ENCODE measurements around the gene ITGB3BP. TPM values are rescaled to one million over a fixed set of nuclear protein-coding genes. Genes with fewer than 3 reads are reported as not detected.

The ITGB3BP gene
- total and polyA plus RNA-seq, 5 donors from 2014 or later = 11.3 to 29.9 (median 23.3) TPM

DNA sequence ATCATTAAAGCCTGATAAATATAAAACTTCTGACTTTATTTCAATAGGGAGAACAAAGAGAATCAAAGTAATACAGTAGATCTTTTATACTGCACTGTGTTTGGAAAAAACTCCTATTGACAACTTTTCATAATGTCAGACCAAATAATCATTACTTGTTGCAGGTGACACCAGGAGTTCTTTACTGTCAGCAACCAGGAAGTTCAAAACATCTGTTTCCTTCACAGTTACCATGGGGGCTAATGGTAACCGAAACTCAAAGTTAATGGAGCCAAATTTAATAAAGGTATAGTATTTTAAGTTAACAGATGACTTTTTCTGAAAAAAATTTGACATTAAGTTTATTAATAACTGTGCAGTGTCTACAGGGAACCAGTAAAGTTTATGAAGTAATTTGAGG, 10.9 kb upstream of the ITGB3BP start:
- DNase-seq (no peak), ATAC-seq (ENCODE audit: low read depth in 2 of 2) (no peak)
- no peak overlapping the region for H3K27ac ChIP-seq (ENCODE audit: insufficient read depth, low read length, poor library complexity, severe bottlenecking)
- no peaks in the 10 kb centered on the region for H3K27me3 ChIP-seq (ENCODE audit: control insufficient read depth, insufficient read depth, low read length)
- no peak overlapping the region for H3K4me3 Mint-ChIP-seq
- H3K9me3 ChIP-seq (ENCODE audit: control insufficient read depth in 2 of 2, low read length in 2 of 2) = no peaks in the 10 kb centered on the region
- H3K27ac Mint-ChIP-seq = no peak overlapping the region
- H3K4me1 ChIP-seq (ENCODE audit: control insufficient read depth, insufficient read depth, low read length, poor library complexity, severe bottlenecking) = no peaks in the 10 kb centered on the region
- H3K4me3 ChIP-seq (ENCODE audit: low read depth, low read length) = no peak overlapping the region
- H3K36me3 ChIP-seq (ENCODE audit: control insufficient read depth, insufficient read depth, low read length) = peaks cover 15% of the 10 kb centered on the region
- peaks cover 0 to 7% (median 4%) of the 10 kb centered on the region in 4 donors for H3K4me1 Mint-ChIP-seq
- H3K9me3 Mint-ChIP-seq = no peaks in the 10 kb centered on the region
- H3K36me3 Mint-ChIP-seq = peaks cover 16% of the 10 kb centered on the region
- H3K27me3 Mint-ChIP-seq = no peaks in the 10 kb centered on the region

DNA sequence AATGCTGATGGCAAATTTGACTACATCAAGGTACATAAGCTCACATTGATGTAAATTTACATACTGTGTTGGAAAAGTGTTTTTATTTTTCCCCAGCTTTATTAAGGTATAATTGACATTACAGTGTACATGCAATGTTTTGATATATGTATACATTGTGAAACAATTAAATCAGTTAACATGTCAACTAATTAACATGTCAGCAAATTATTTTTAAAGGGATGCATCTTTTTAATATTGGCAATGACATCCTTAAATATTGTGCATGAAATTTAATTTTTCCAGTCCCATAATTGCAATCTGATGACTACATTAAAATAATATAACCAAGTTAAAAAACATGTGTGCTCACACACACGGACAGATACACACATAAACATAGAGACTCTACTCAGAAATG, 9.7 kb upstream of the ITGB3BP start:
- no peak for ATAC-seq (ENCODE audit: low read depth in 2 of 2)
- H3K27me3 Mint-ChIP-seq = no peaks in the 10 kb centered on the region
- Histone ChIP-seq H3K36me3 (ENCODE audit: control insufficient read depth, insufficient read depth, low read length) (peaks cover 19% of the 10 kb centered on the region), H3K4me1 (ENCODE audit: control insufficient read depth, insufficient read depth, low read length, poor library complexity, severe bottlenecking) (no peaks in the 10 kb centered on the region), H3K9me3 (ENCODE audit: control insufficient read depth in 2 of 2, low read length in 2 of 2) (no peaks in the 10 kb centered on the region), H3K4me3 (ENCODE audit: low read depth, low read length) (no peak overlapping the region), H3K27ac (ENCODE audit: insufficient read depth, low read length, poor library complexity, severe bottlenecking) (no peak overlapping the region), H3K27me3 (ENCODE audit: control insufficient read depth, insufficient read depth, low read length) (no peaks in the 10 kb centered on the region)
- H3K9me3 Mint-ChIP-seq = no peaks in the 10 kb centered on the region
- no peak for DNase-seq
- no peak overlapping the region for H3K4me3 Mint-ChIP-seq
- H3K36me3 Mint-ChIP-seq = peaks cover 22% of the 10 kb centered on the region
- no peak overlapping the region for H3K27ac Mint-ChIP-seq
- peaks cover 0 to 7% (median 5%) of the 10 kb centered on the region in 4 donors for H3K4me1 Mint-ChIP-seq

DNA sequence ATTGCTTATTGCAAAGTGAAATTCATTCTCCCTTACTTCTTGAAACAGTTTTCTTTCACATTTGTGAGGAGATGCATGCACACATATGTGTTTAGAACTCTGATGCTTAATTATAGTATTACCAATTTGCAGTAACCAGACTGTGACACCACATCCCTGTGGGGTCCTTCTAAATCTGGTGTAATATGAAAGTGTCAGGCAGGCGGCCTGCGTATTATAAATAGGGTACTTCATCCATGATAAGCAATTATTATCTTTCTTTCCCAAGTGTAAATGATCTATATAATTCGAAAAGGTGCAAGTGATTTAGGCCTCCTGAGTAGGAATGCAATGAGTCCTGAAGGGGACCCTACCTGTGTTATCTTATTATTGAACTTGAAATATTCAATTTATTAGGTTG, 1.2 kb upstream of the ITGB3BP start:
- H3K4me3 ChIP-seq (ENCODE audit: low read depth, low read length) = peak overlapping the region; percentile 97
- peaks cover 10% of the 10 kb centered on the region for H3K36me3 ChIP-seq (ENCODE audit: control insufficient read depth, insufficient read depth, low read length)
- H3K9me3 ChIP-seq (ENCODE audit: control insufficient read depth in 2 of 2, low read length in 2 of 2) = no peaks in the 10 kb centered on the region
- H3K27ac ChIP-seq (ENCODE audit: insufficient read depth, low read length, poor library complexity, severe bottlenecking) = peak overlapping the region; percentile 82
- H3K4me1 ChIP-seq (ENCODE audit: control insufficient read depth, insufficient read depth, low read length, poor library complexity, severe bottlenecking) = peaks cover 17% of the 10 kb centered on the region
- ATAC-seq (ENCODE audit: low read depth in 2 of 2) = no peak
- Mint-ChIP-seq H3K9me3 (no peaks in the 10 kb centered on the region), H3K36me3 (peaks cover 6% of the 10 kb centered on the region), H3K27ac (peak overlapping the region in 2 of 3 donors; percentile 61 to 96), H3K4me3 (peak overlapping the region; percentile 91 to 99 (median 94)), H3K27me3 (no peaks in the 10 kb centered on the region), H3K4me1 (peaks cover 26 to 38% (median 34%) of the 10 kb centered on the region in 4 donors)
- DNase-seq = no peak
- H3K27me3 ChIP-seq (ENCODE audit: control insufficient read depth, insufficient read depth, low read length) = no peaks in the 10 kb centered on the region

DNA sequence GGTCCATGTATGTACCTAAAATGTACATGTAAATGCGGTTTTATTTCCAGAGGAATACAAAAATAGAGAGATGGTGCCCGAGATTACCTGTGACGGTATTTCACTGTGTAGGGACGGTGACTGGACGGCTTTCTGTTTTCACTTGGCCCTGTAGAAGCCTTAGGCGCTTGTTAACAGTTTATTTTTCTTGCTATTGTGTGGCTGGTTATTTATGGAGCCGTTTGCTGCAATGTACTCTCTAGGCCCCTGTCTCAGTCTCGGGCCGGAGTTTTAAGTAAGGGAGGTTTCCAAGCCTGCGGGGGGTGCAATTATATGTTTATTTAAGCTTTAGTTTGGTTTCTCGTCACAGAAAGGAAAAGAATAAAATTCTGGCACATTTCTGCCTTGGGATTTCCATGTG, 713 bp upstream of the ITGB3BP start:
- H3K4me1 ChIP-seq (ENCODE audit: control insufficient read depth, insufficient read depth, low read length, poor library complexity, severe bottlenecking) = peaks cover 17% of the 10 kb centered on the region
- H3K9me3 ChIP-seq (ENCODE audit: control insufficient read depth in 2 of 2, low read length in 2 of 2) = no peaks in the 10 kb centered on the region
- DNase-seq (no peak), ATAC-seq (ENCODE audit: low read depth in 2 of 2) (peak; percentile 6 to 11)
- Mint-ChIP-seq H3K9me3 (no peaks in the 10 kb centered on the region), H3K27me3 (no peaks in the 10 kb centered on the region), H3K36me3 (peaks cover 6% of the 10 kb centered on the region), H3K4me1 (peaks cover 26 to 38% (median 34%) of the 10 kb centered on the region in 4 donors), H3K4me3 (peak overlapping the region; percentile 91 to 99 (median 94)), H3K27ac (peak overlapping the region; percentile 84 to 97 (median 96))
- H3K27me3 ChIP-seq (ENCODE audit: control insufficient read depth, insufficient read depth, low read length) = no peaks in the 10 kb centered on the region
- H3K4me3 ChIP-seq (ENCODE audit: low read depth, low read length) = peak overlapping the region; percentile 97
- peaks cover 10% of the 10 kb centered on the region for H3K36me3 ChIP-seq (ENCODE audit: control insufficient read depth, insufficient read depth, low read length)
- H3K27ac ChIP-seq (ENCODE audit: insufficient read depth, low read length, poor library complexity, severe bottlenecking) = peak overlapping the region; percentile 82

DNA sequence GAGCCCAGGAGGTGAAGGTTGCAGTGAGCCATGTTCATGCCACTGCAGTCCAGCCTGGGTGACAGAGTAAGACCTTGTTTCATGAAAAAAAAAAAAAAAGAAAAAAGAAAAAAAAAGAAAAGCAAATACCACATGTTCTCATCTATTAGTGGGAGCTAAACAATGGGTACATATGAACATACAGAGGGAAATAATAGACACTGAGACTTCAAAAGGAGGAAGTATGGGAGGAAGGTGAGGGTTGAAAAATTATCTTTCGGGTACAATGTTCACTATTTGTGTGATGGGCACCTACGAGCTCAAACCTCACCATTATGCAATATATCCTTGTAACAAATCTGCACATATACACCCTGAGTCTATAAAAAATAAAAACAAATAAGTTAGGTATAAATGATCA, 6.4 kb downstream of the ITGB3BP start:
- Histone ChIP-seq H3K4me1 (ENCODE audit: control insufficient read depth, insufficient read depth, low read length, poor library complexity, severe bottlenecking) (no peaks in the 10 kb centered on the region), H3K27me3 (ENCODE audit: control insufficient read depth, insufficient read depth, low read length) (no peaks in the 10 kb centered on the region), H3K36me3 (ENCODE audit: control insufficient read depth, insufficient read depth, low read length) (no peaks in the 10 kb centered on the region), H3K27ac (ENCODE audit: insufficient read depth, low read length, poor library complexity, severe bottlenecking) (no peak overlapping the region), H3K4me3 (ENCODE audit: low read depth, low read length) (no peak overlapping the region), H3K9me3 (ENCODE audit: control insufficient read depth in 2 of 2, low read length in 2 of 2) (no peaks in the 10 kb centered on the region)
- no peak overlapping the region for H3K4me3 Mint-ChIP-seq
- H3K9me3 Mint-ChIP-seq = no peaks in the 10 kb centered on the region
- no peaks in the 10 kb centered on the region for H3K27me3 Mint-ChIP-seq
- peaks cover 2% of the 10 kb centered on the region for H3K36me3 Mint-ChIP-seq
- H3K4me1 Mint-ChIP-seq = peaks cover 11 to 18% (median 13%) of the 10 kb centered on the region in 4 donors
- no peak for DNase-seq
- H3K27ac Mint-ChIP-seq = no peak overlapping the region
- ATAC-seq (ENCODE audit: low read depth in 2 of 2) = no peak

DNA sequence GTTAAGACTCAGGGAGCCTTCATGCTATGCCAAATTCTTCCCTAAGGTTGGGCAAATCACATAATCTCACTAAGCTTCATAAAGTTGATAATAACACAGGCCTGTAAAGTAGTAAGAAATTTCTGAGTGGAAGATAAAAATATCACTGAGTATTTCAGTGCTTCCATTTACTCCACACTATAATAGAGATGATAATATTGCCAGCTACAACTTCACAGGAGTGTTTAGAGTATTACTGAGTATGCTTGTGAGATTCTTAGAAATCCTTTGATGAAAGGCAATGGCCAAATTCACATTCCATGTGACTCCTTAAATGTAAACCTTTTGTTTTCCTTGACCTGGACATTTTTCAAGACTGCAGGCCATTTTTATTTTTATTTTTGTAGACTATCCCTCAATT, 10.4 kb downstream of the ITGB3BP start:
- no peaks in the 10 kb centered on the region for H3K27me3 Mint-ChIP-seq
- H3K4me3 Mint-ChIP-seq = no peak overlapping the region

DNA sequence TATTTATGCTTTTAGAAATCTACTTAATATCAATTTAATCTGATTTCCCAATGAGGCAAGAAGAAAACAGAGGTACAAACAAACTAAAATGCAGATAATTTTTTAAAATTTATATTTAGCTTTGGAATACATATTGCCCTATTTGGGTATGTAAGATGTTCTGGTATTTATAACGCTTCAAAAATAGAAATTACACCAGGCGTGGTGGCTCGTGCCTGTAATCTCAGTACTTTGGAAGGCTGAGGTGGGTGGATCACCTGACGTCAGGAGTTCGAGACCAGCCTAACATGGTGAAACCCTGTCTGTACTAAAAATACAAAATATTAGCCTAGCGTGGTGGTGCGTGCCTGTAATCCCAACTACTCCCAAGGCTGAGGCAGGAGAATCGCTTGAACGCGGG, 13.3 kb downstream of the ITGB3BP start:
- Histone ChIP-seq H3K36me3 (ENCODE audit: control insufficient read depth, insufficient read depth, low read length) (peaks cover 2% of the 10 kb centered on the region), H3K27ac (ENCODE audit: insufficient read depth, low read length, poor library complexity, severe bottlenecking) (no peak overlapping the region), H3K4me3 (ENCODE audit: low read depth, low read length) (no peak overlapping the region), H3K27me3 (ENCODE audit: control insufficient read depth, insufficient read depth, low read length) (no peaks in the 10 kb centered on the region), H3K9me3 (ENCODE audit: control insufficient read depth in 2 of 2, low read length in 2 of 2) (no peaks in the 10 kb centered on the region), H3K4me1 (ENCODE audit: control insufficient read depth, insufficient read depth, low read length, poor library complexity, severe bottlenecking) (no peaks in the 10 kb centered on the region)
- ATAC-seq (ENCODE audit: low read depth in 2 of 2) (no peak), DNase-seq (no peak)
- Mint-ChIP-seq H3K27ac (no peak overlapping the region), H3K36me3 (peaks cover 16% of the 10 kb centered on the region), H3K27me3 (no peaks in the 10 kb centered on the region), H3K4me3 (no peak overlapping the region), H3K4me1 (peaks cover 0 to 6% (median 3%) of the 10 kb centered on the region in 4 donors), H3K9me3 (peaks cover 0 to 4% (median 0%) of the 10 kb centered on the region in 7 donors)

More for the DNA sequence above, 10.4 kb downstream of the ITGB3BP start:
- ATAC-seq (ENCODE audit: low read depth in 2 of 2) (no peak), DNase-seq (no peak)
- Mint-ChIP-seq H3K4me1 (peaks cover 0 to 6% (median 3%) of the 10 kb centered on the region in 4 donors), H3K36me3 (peaks cover 3% of the 10 kb centered on the region), H3K27ac (no peak overlapping the region), H3K9me3 (no peaks in the 10 kb centered on the region)
- no peak overlapping the region for H3K27ac ChIP-seq (ENCODE audit: insufficient read depth, low read length, poor library complexity, severe bottlenecking)
- no peaks in the 10 kb centered on the region for H3K9me3 ChIP-seq (ENCODE audit: control insufficient read depth in 2 of 2, low read length in 2 of 2)
- H3K4me3 ChIP-seq (ENCODE audit: low read depth, low read length) = no peak overlapping the region
- peaks cover 2% of the 10 kb centered on the region for H3K36me3 ChIP-seq (ENCODE audit: control insufficient read depth, insufficient read depth, low read length)
- H3K4me1 ChIP-seq (ENCODE audit: control insufficient read depth, insufficient read depth, low read length, poor library complexity, severe bottlenecking) = no peaks in the 10 kb centered on the region
- H3K27me3 ChIP-seq (ENCODE audit: control insufficient read depth, insufficient read depth, low read length) = no peaks in the 10 kb centered on the region

DNA sequence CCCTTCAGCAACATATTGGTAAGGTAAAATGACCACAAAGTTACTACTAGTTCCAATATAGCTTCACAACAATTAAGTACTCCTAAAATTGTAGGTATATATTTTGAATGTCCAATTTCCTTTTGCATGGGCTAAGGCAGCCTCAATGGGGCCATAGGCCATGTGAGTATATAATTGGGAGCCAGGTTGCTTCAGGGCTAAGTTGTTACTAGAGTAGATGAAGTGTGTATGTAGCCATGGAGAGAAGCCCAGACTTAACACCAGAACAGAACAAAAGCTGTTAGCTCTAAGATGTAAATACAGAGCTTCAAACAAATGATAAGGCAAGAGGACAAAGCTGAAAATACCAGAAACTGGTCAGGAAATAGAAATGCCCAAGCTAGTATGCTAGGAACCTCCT, 16.2 kb downstream of the ITGB3BP start:
- Mint-ChIP-seq H3K4me3 (no peak overlapping the region), H3K36me3 (peaks cover 21% of the 10 kb centered on the region)
- ATAC-seq (ENCODE audit: low read depth in 2 of 2) = no peak

More for the DNA sequence above, 16.2 kb downstream of the ITGB3BP start:
- no peak overlapping the region for H3K4me3 ChIP-seq (ENCODE audit: low read depth, low read length)
- H3K4me1 Mint-ChIP-seq = peaks cover 2 to 8% (median 5%) of the 10 kb centered on the region in 4 donors
- no peaks in the 10 kb centered on the region for H3K27me3 Mint-ChIP-seq
- H3K4me1 ChIP-seq (ENCODE audit: control insufficient read depth, insufficient read depth, low read length, poor library complexity, severe bottlenecking) = no peaks in the 10 kb centered on the region
- peaks cover 0 to 8% (median 0%) of the 10 kb centered on the region in 7 donors for H3K9me3 Mint-ChIP-seq
- peaks cover 2% of the 10 kb centered on the region for H3K36me3 ChIP-seq (ENCODE audit: control insufficient read depth, insufficient read depth, low read length)
- no peak overlapping the region for H3K27ac ChIP-seq (ENCODE audit: insufficient read depth, low read length, poor library complexity, severe bottlenecking)
- H3K27ac Mint-ChIP-seq = no peak overlapping the region
- no peaks in the 10 kb centered on the region for H3K27me3 ChIP-seq (ENCODE audit: control insufficient read depth, insufficient read depth, low read length)
- no peak for DNase-seq
- no peaks in the 10 kb centered on the region for H3K9me3 ChIP-seq (ENCODE audit: control insufficient read depth in 2 of 2, low read length in 2 of 2)

All from CD4-positive, CD25-positive, alpha-beta regulatory T cell (primary cell).